ENCODE measurements around the gene ANGPTL2.

Gene ANGPTL2

GRCh38 chr9:127092041-127092608, 30.3 kb downstream of the ANGPTL2 start:
- DNase-seq, result no peak

GRCh38 chr9:127091526-127091925, 30.9 kb downstream of the ANGPTL2 start:
- DNase-seq, result no peak

- no peak for DNase-seq
Measured at GRCh38 chr9:127090341-127090985, 32.0 kb downstream of the ANGPTL2 start.

GRCh38 chr9:127089631-127090081, 32.8 kb downstream of the ANGPTL2 start:
- DNase-seq, result no peak

- no peak for DNase-seq
Measured at GRCh38 chr9:127088724-127089615, 33.5 kb downstream of the ANGPTL2 start.

- no peak for DNase-seq
Measured at GRCh38 chr9:127087836-127088235, 34.6 kb downstream of the ANGPTL2 start.

- DNase-seq, result no peak
Measured at GRCh38 chr9:127087411-127087810, 35.0 kb downstream of the ANGPTL2 start.

- no peak for DNase-seq
Measured at GRCh38 chr9:127086771-127087170, 35.7 kb downstream of the ANGPTL2 start.

- no peak for DNase-seq
Measured at GRCh38 chr9:127085186-127085585, 37.2 kb downstream of the ANGPTL2 start.

GRCh38 chr9:127084076-127085039, 38.1 kb downstream of the ANGPTL2 start:
- no peak for DNase-seq

- no peak for DNase-seq
Measured at GRCh38 chr9:127083138-127083980, 39.1 kb downstream of the ANGPTL2 start.

- no peak for DNase-seq
Measured at GRCh38 chr9:127081250-127082185, 40.9 kb downstream of the ANGPTL2 start.

- no peak for DNase-seq
Measured at GRCh38 chr9:127079446-127080140, 42.8 kb downstream of the ANGPTL2 start.

- DNase-seq, result no peak
Measured at GRCh38 chr9:127078988-127079387, 43.4 kb downstream of the ANGPTL2 start.

GRCh38 chr9:127078336-127078735, 44.1 kb downstream of the ANGPTL2 start:
- DNase-seq, result no peak

- no peak for DNase-seq
Measured at GRCh38 chr9:127077644-127077946, 44.8 kb downstream of the ANGPTL2 start.

- DNase-seq, result no peak
Measured at GRCh38 chr9:127076860-127077643, 45.4 kb downstream of the ANGPTL2 start.

GRCh38 chr9:127075624-127076372, 46.6 kb downstream of the ANGPTL2 start:
- DNase-seq, result no peak

All from effector CD8-positive, alpha-beta T cell (primary cell).